ENCODE results near the gene SSU72.

DNA sequence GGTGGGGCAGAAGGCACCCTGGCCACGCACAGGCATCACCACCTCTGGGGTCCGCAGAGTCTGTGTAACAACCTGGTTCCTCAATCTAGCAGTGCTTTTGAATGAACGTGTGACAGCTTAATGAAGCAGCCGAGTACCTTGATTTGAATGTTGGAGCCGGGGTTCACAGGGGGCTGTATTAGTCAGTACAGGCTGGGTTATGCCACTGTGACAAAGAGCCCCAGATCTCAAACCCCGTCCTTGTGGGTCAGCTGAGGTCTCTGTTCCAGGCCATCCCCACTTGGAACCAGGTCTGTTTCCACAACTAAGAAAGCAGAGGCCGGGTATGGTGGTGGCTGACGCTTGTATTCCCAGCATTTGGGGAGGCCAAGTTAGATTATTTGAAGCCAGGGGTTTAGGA lies 44.7 kb downstream of the SSU72 start:
- TF ChIP-seq CTCF (conservative IDR thresholded peaks at IDR 0.05): no peak
- TF ChIP-seq EZH2 (IDR thresholded peaks at IDR 0.05; ENCODE audit: low read depth): no peak
